ES-I3 (cell line): ENCODE data around the gene PDE7B.

Experiments
- H3K36me3 ChIP-seq: 2 replicates; pipeline ENCODE4 v1.6.1; 2013; ENCODE audit warnings: mild to moderate bottlenecking, low read length, control low read depth, moderate library complexity; ENCODE audit not compliant: insufficient read depth
- H3K4me1 ChIP-seq: 2 replicates; pipeline ENCODE4 v1.6.1; 2013; ENCODE audit warnings: mild to moderate bottlenecking, control low read depth, low read length; ENCODE audit not compliant: insufficient read depth
- H3K9ac ChIP-seq: 2 replicates; pipeline ENCODE4 v1.6.1; 2013; ENCODE audit warnings: low read depth, mild to moderate bottlenecking, low read length, moderate library complexity
- H3K9me3 ChIP-seq: 2 replicates; pipeline ENCODE4 v1.6.1; 2013; ENCODE audit warnings: mild to moderate bottlenecking, low read length, moderate library complexity; ENCODE audit not compliant: control insufficient read depth, insufficient read depth

Gene PDE7B

GRCh38 chr6:136012943-136013342 is 161.4 kb downstream of the PDE7B start:
- peaks cover 13% of the 10 kb centered on the region for H3K4me1 ChIP-seq

GRCh38 chr6:136014454-136015437 is 163.2 kb downstream of the PDE7B start:
- H3K9me3 ChIP-seq = no peaks in the 10 kb centered on the region
- H3K9ac ChIP-seq = no peak overlapping the region
- H3K4me1 ChIP-seq = peaks cover 13% of the 10 kb centered on the region
- H3K36me3 ChIP-seq = no peaks in the 10 kb centered on the region

More at GRCh38 chr6:136012943-136013342, 161.4 kb downstream of the PDE7B start:
- Histone ChIP-seq H3K9me3 (no peaks in the 10 kb centered on the region), H3K9ac (no peak overlapping the region), H3K36me3 (no peaks in the 10 kb centered on the region)

- Histone ChIP-seq H3K9me3 (no peaks in the 10 kb centered on the region), H3K4me1 (peaks cover 13% of the 10 kb centered on the region)
These were observed 164.0 kb downstream of the PDE7B start for GRCh38 chr6:136015531-136015930.

GRCh38 chr6:136016228-136017225 is 165.0 kb downstream of the PDE7B start:
- peaks cover 13% of the 10 kb centered on the region for H3K4me1 ChIP-seq
- H3K36me3 ChIP-seq = no peaks in the 10 kb centered on the region
- no peak overlapping the region for H3K9ac ChIP-seq
- H3K9me3 ChIP-seq = no peaks in the 10 kb centered on the region

More at GRCh38 chr6:136015531-136015930, 164.0 kb downstream of the PDE7B start:
- H3K9ac ChIP-seq = no peak overlapping the region
- no peaks in the 10 kb centered on the region for H3K36me3 ChIP-seq

- Histone ChIP-seq H3K9me3 (no peaks in the 10 kb centered on the region), H3K4me1 (0 out of 2 replicates have a peak, but pooled peaks cover 3% of the 10 kb centered on the region), H3K9ac (no peak overlapping the region), H3K36me3 (no peaks in the 10 kb centered on the region)
These were observed 169.2 kb downstream of the PDE7B start for GRCh38 chr6:136020691-136021090.

GRCh38 chr6:136022224-136022874 is 170.8 kb downstream of the PDE7B start:
- H3K36me3 ChIP-seq = no peaks in the 10 kb centered on the region
- no peaks in the 10 kb centered on the region for H3K4me1 ChIP-seq
- H3K9me3 ChIP-seq = no peaks in the 10 kb centered on the region
- H3K9ac ChIP-seq = no peak overlapping the region

GRCh38 chr6:136024711-136025110 is 173.2 kb downstream of the PDE7B start:
- Histone ChIP-seq H3K9ac (no peak overlapping the region), H3K36me3 (no peaks in the 10 kb centered on the region), H3K9me3 (no peaks in the 10 kb centered on the region), H3K4me1 (no peaks in the 10 kb centered on the region)

- no peaks in the 10 kb centered on the region for H3K4me1 ChIP-seq
- no peak overlapping the region for H3K9ac ChIP-seq
- no peaks in the 10 kb centered on the region for H3K9me3 ChIP-seq
- H3K36me3 ChIP-seq = no peaks in the 10 kb centered on the region
These were observed 174.2 kb downstream of the PDE7B start for GRCh38 chr6:136025736-136026135.

- Histone ChIP-seq H3K36me3 (no peaks in the 10 kb centered on the region), H3K4me1 (no peaks in the 10 kb centered on the region), H3K9me3 (no peaks in the 10 kb centered on the region), H3K9ac (no peak overlapping the region)
These were observed 178.6 kb downstream of the PDE7B start for GRCh38 chr6:136030131-136030530.

GRCh38 chr6:136031982-136032381 is 180.5 kb downstream of the PDE7B start:
- Histone ChIP-seq H3K36me3 (no peaks in the 10 kb centered on the region), H3K4me1 (peaks cover 4% of the 10 kb centered on the region), H3K9me3 (no peaks in the 10 kb centered on the region), H3K9ac (no peak overlapping the region)

- Histone ChIP-seq H3K36me3 (no peaks in the 10 kb centered on the region), H3K9ac (no peak overlapping the region), H3K9me3 (no peaks in the 10 kb centered on the region), H3K4me1 (peaks cover 17% of the 10 kb centered on the region)
These were observed 181.9 kb downstream of the PDE7B start for GRCh38 chr6:136033416-136033815.

GRCh38 chr6:136034422-136034821 is 182.9 kb downstream of the PDE7B start:
- Histone ChIP-seq H3K36me3 (no peaks in the 10 kb centered on the region), H3K9ac (no peak overlapping the region), H3K9me3 (no peaks in the 10 kb centered on the region), H3K4me1 (peaks cover 18% of the 10 kb centered on the region)

- no peak overlapping the region for H3K9ac ChIP-seq
- H3K4me1 ChIP-seq = peaks cover 18% of the 10 kb centered on the region
- H3K9me3 ChIP-seq = no peaks in the 10 kb centered on the region
- no peaks in the 10 kb centered on the region for H3K36me3 ChIP-seq
These were observed 184.0 kb downstream of the PDE7B start for GRCh38 chr6:136035378-136036070.
